Hematopoietic multipotent progenitor cell treated with erythropoietin and hydrocortisone succinate and interleukin-3 and kit ligand, for 8 days (in vitro differentiated cells): ENCODE results near the gene ZNF555.
"Not testable (repeated sequence)": the region's sequence is repeated elsewhere in the genome, so short reads cannot be mapped to it uniquely, and the experiment has no call there.

Source experiments
- DNase-seq: peaks from one replicate; pipeline ENCODE4 v3.0.0-alpha.2; 2015

ZNF555 gene

GRCh38 chr19:2807379-2808128, 33.7 kb upstream of the ZNF555 start:
- no peak for DNase-seq

- DNase-seq, result no peak
Observed at GRCh38 chr19:2808129-2808941, 32.9 kb upstream of the ZNF555 start.

- DNase-seq, result no peak
Observed at GRCh38 chr19:2809387-2810140, 31.7 kb upstream of the ZNF555 start.

GRCh38 chr19:2810141-2811091, 30.9 kb upstream of the ZNF555 start:
- DNase-seq, result no peak

GRCh38 chr19:2811221-2811722, 30.0 kb upstream of the ZNF555 start:
- no peak for DNase-seq

GRCh38 chr19:2811735-2812413, 29.4 kb upstream of the ZNF555 start:
- DNase-seq, result no peak

GRCh38 chr19:2812414-2813234, 28.7 kb upstream of the ZNF555 start:
- DNase-seq, result no peak

GRCh38 chr19:2813235-2814160, 27.8 kb upstream of the ZNF555 start:
- DNase-seq, result no peak

GRCh38 chr19:2814426-2814825, 26.8 kb upstream of the ZNF555 start:
- no peak for DNase-seq

- no peak for DNase-seq
Observed at GRCh38 chr19:2815191-2815614, 26.1 kb upstream of the ZNF555 start.

- DNase-seq, result no peak
Observed at GRCh38 chr19:2815923-2816322, 25.4 kb upstream of the ZNF555 start.

GRCh38 chr19:2816641-2817040, 24.6 kb upstream of the ZNF555 start:
- DNase-seq, result no peak

- not testable (repeated sequence) for DNase-seq
Observed at GRCh38 chr19:2817237-2817829, 23.9 kb upstream of the ZNF555 start.

GRCh38 chr19:2819540-2820111, 21.6 kb upstream of the ZNF555 start, which contains the start of gene ZNF554:
Gene ZNF554, plus strand, starts transcription at chr19:2819868. Its CDS starts 204 bp downstream, at chr19:2820072.
- DNase-seq, result peak; percentile 96

- peak; percentile 13 for DNase-seq
Observed at GRCh38 chr19:2820112-2820702, 21.1 kb upstream of the ZNF555 start.

- DNase-seq, result no peak
Observed at GRCh38 chr19:2822846-2823245, 18.4 kb upstream of the ZNF555 start.

GRCh38 chr19:2823646-2824045, 17.6 kb upstream of the ZNF555 start:
- DNase-seq, result no peak

GRCh38 chr19:2824129-2824528, 17.1 kb upstream of the ZNF555 start:
- DNase-seq, result no peak
